Stimulated activated CD4-positive, alpha-beta T cell treated with anti-CD3 and anti-CD28 coated beads, Interleukin-15, amount 100 ng/mL, for 1 hour (primary cell): ENCODE data around the gene ZNF302.

Experiments used
- DNase-seq, 2 donors: peaks; one replicate each; pipeline ENCODE4 v3.0.0-alpha.2; 2020; ENCODE audit warnings: low read depth in 1 of 2, low spot score in 1 of 2

Gene ZNF302

GRCh38 chr19:34731964-34732363 is 54.5 kb downstream of the ZNF302 start:
- DNase-seq: no peak

- DNase-seq: no peak
Observed at GRCh38 chr19:34732612-34733211, 55.2 kb downstream of the ZNF302 start.

- DNase-seq: no peak
Observed at GRCh38 chr19:34733266-34733745, 55.8 kb downstream of the ZNF302 start.

- peak; percentile 47 to 65 for DNase-seq
Observed at GRCh38 chr19:34733746-34734536, 56.5 kb downstream of the ZNF302 start, which contains the start of gene ZNF181. TSS of gene ZNF181 (plus strand) at chr19:34734243. CDS start at chr19:34735038, 795 bp downstream.

GRCh38 chr19:34734537-34735103 is 57.1 kb downstream of the ZNF302 start:
- no peak for DNase-seq
